HepG2 (cell line): Measurements from ENCODE around the gene ADSS1. TPM values are rescaled to one million over a fixed set of nuclear protein-coding genes. Genes with fewer than 3 reads are reported as not detected.

Source experiments
- ATAC-seq: fragments of 200-7000 bp; cut with Tn5 transposase; 3 replicates; pipeline ENCODE4 v1.9.1; 2020; ENCODE audit warnings: mild to moderate bottlenecking, moderate library complexity
- BruUV-seq: library from RNA; stranded (reverse); fragments of 400-500 nt; replicated peaks from 2 replicates; lab custom pipeline; 2021; lab: Mats Ljungman, UMichigan
- CTCF ChIA-PET: fragments of 300-600 bp; formaldehyde crosslinking; extraction: SDS; loops from one replicate; lab custom pipeline; 2021; ENCODE audit warnings: low total read pairs, inconsistent platforms, low intra/inter-chr PET ratio; lab: Yijun Ruan, JAX
- POLR2A ChIA-PET: fragments of 350-600 bp; sonication (Branson Sonifier 250); formaldehyde crosslinking; loops from one replicate; lab custom pipeline; 2020; ENCODE audit warnings: antibody characterized with exemption, inconsistent platforms; lab: Yijun Ruan, JAX
- DNase-seq: peaks from one replicate; pipeline ENCODE4 v3.0.0-alpha.2; 2015; ENCODE audit warnings: low spot score
- FAIRE-seq: peaks from 3 replicates; lab custom pipeline; 2011; peaks lifted over from hg19 to GRCh38; lab: Jason Lieb, UNC
- H2AFZ ChIP-seq: one replicate; pipeline ENCODE4 v1.6.1; 2011; ENCODE audit warnings: low read length, inconsistent platforms
- H3K27ac ChIP-seq: fragments of 300-600 bp; 3 replicates; pipeline ENCODE4 v1.8.0; 2011; ENCODE audit warnings: mixed run types, mild to moderate bottlenecking, mixed read lengths, low read length, inconsistent platforms; ENCODE audit not compliant: insufficient read depth; ENCODE audit errors: extremely low read length
- H3K27me3 ChIP-seq, 2 experiments: fragments of 200-600 bp in 1 of 2; 2 replicates in 1 of 2; 3 replicates in 1 of 2; pipeline versions ENCODE4 v1.6.0 to v1.8.0; 2011; ENCODE audit warnings: low read length in 2 of 2, mild to moderate bottlenecking in 2 of 2, moderate library complexity in 2 of 2, inconsistent platforms in 1 of 2; ENCODE audit not compliant: insufficient read depth in 2 of 2, control insufficient read depth in 1 of 2
- H3K36me3 ChIP-seq, 2 experiments: fragments of 200-600 bp in 1 of 2; replicated peaks in 1 of 2; 2 replicates in 1 of 2; 3 replicates in 1 of 2; pipeline versions ENCODE4 v1.5.1 to v1.8.0; 2011; ENCODE audit warnings: low read length in 2 of 2, inconsistent platforms in 1 of 2; ENCODE audit not compliant: insufficient read depth in 2 of 2, control insufficient read depth in 1 of 2
- H3K4me1 ChIP-seq: 2 replicates; pipeline ENCODE4 v1.5.1; 2012; ENCODE audit warnings: low read length, inconsistent platforms; ENCODE audit not compliant: insufficient read depth
- H3K4me2 ChIP-seq: 2 replicates; pipeline ENCODE4 v1.6.0; 2011; ENCODE audit warnings: low read depth, low read length, inconsistent platforms
- H3K4me3 ChIP-seq, 3 experiments: fragments of 200-600 bp in 1 of 3; sonication (generic), shearing (Covaris generic) in 1 of 3; replicated peaks in 1 of 3; 2 replicates each; pipeline ENCODE4 v1.5.1; 2011 to 2016; ENCODE audit warnings: low read length in 3 of 3, inconsistent platforms in 2 of 3, low read depth in 2 of 3, mild to moderate bottlenecking in 2 of 3, control low read depth in 1 of 3, mixed read lengths in 1 of 3; ENCODE audit not compliant: insufficient read depth in 1 of 3
- H3K79me2 ChIP-seq: one replicate; pipeline ENCODE4 v1.6.1; 2011; ENCODE audit warnings: low read length, inconsistent platforms; ENCODE audit not compliant: insufficient read depth
- H3K9ac ChIP-seq: 2 replicates; pipeline ENCODE4 v1.6.0; 2011; ENCODE audit warnings: mild to moderate bottlenecking, low read depth, low read length, inconsistent platforms; ENCODE audit not compliant: insufficient read depth
- H3K9me3 ChIP-seq: 2 replicates; pipeline ENCODE4 v1.5.1; 2012; ENCODE audit warnings: mild to moderate bottlenecking, low read length
- H4K20me1 ChIP-seq: 2 replicates; pipeline ENCODE4 v1.6.0; 2011; ENCODE audit warnings: inconsistent platforms, mild to moderate bottlenecking, low read length, moderate library complexity; ENCODE audit not compliant: insufficient read depth
- AGO1 ChIP-seq: fragments of 200-400 bp; formaldehyde crosslinking; IDR thresholded peaks from 2 replicates; pipeline ENCODE4 v1.6.1; 2017; ENCODE audit warnings: mild to moderate bottlenecking, low read depth, low read length, moderate library complexity; ENCODE audit not compliant: poor library complexity, severe bottlenecking
- AGO2 ChIP-seq: fragments of 200-400 bp; formaldehyde crosslinking; optimal IDR thresholded peaks from 2 replicates; pipeline ENCODE3; 2017; ENCODE audit warnings: mild to moderate bottlenecking, low read depth, low read length, moderate library complexity
- CTCF ChIP-seq: sonication (generic); formaldehyde crosslinking; IDR thresholded peaks from 2 replicates; pipeline ENCODE4 v1.5.0; 2020; ENCODE audit warnings: mild to moderate bottlenecking, missing genetic modification reagents, moderate library complexity
- NR3C1 ChIP-seq: sonication (generic); formaldehyde crosslinking; IDR thresholded peaks from 2 replicates; pipeline ENCODE4 v1.4.0; 2020; ENCODE audit warnings: missing genetic modification reagents
- PATZ1 ChIP-seq: sonication (generic); formaldehyde crosslinking; IDR thresholded peaks from 2 replicates; pipeline ENCODE4 v1.4.0; 2020; ENCODE audit warnings: missing genetic modification reagents
- ZEB1 ChIP-seq: IDR thresholded peaks from 2 replicates; pipeline ENCODE4 v1.6.1; 2012; ENCODE audit warnings: mild to moderate bottlenecking, low read depth, inconsistent platforms; ENCODE audit not compliant: insufficient replicate concordance
- ZNF326 ChIP-seq: sonication (generic); formaldehyde crosslinking; IDR thresholded peaks from 2 replicates; pipeline ENCODE4 v1.4.0; 2020; ENCODE audit warnings: missing genetic modification reagents, borderline replicate concordance
- WGBS: methylation state at CpG from one replicate; pipeline ENCODE4 v1.1.6; 2017; ENCODE audit warnings: low lambda C conversion rate; 5-methylcytosine and 5-hydroxymethylcytosine counted together
- in situ Hi-C: cut with HindIII; loops from 2 replicates; pipeline ENCODE4 v1.10.0; 2017; ENCODE audit warnings: low pct_unique_long_range_greater_than_20kb; ENCODE audit not compliant: extremely low pct_ligation_motif_present
- intact Hi-C: fragments of 100-400 bp; cut with micrococcal nuclease; formaldehyde crosslinking; loops from one replicate; pipeline ENCODE4 v1.10.0; 2022; ENCODE audit not compliant: unreplicated experiment
- polyA plus RNA-seq, 8 experiments: library from polyadenylated mRNA; depleted of rRNA in 3 of 8; stranded (reverse) in 7 of 8; unstranded in 1 of 8; fragments of >200 nt; fragmentation: Illumina TruSeq in 4 of 8; extraction: Trizol in 4 of 8; gene quantifications; 2 replicates each; pipeline versions ENCODE4 v1.2.1 to v1.2.3, GENCODE V29; 2011 to 2016; ENCODE audit warnings: low read depth in 4 of 8, missing spikeins in 1 of 8, mixed read lengths in 1 of 8; ENCODE audit not compliant: insufficient read depth in 1 of 8
- total RNA-seq, 5 experiments: library from RNA; depleted of rRNA; stranded (reverse); fragments of >200 nt; fragmentation: Illumina TruSeq; extraction: Trizol; gene quantifications; 2 replicates each; pipeline ENCODE4 v1.2.3, GENCODE V29; 2016; ENCODE audit warnings: low read depth in 1 of 5

Gene ADSS1
- total and polyA plus RNA-seq, 2 of the 13 experiments (the other 11 are each of a cell fraction or from before 2014, with no cell fraction given), result 1.0 to 36.7 TPM

- peak; percentile 6; the same call in 2 of the 3 replicates for ATAC-seq
- no peak for FAIRE-seq
- no peak overlapping the region for H2AFZ ChIP-seq
- H3K79me2 ChIP-seq, result no peaks in the 10 kb centered on the region
- peaks cover 20 to 30% of the 10 kb centered on the region in 2 experiments; a peak in 4 of 5 replicates for H3K36me3 ChIP-seq
- H3K4me3 ChIP-seq, result no peak overlapping the region
- no peak overlapping the region for H3K27ac ChIP-seq
- no peak overlapping the region for H3K9ac ChIP-seq
- H3K4me1 ChIP-seq, result no peaks in the 10 kb centered on the region
- DNase-seq, result no peak
- H3K4me2 ChIP-seq, result no peak overlapping the region
- 94% methylated on average over 12 of the region's 16 CpGs for WGBS
- POLR2A ChIA-PET, result no interaction called here
- H3K27me3 ChIP-seq, result no peaks in the 10 kb centered on the region
- 0 out of 2 replicates have a peak, but pooled peaks cover 3% of the 10 kb centered on the region for H4K20me1 ChIP-seq
- BruUV-seq, result no TSS peak
- intact Hi-C loops, result no loop called here
- TF ChIP-seq AGO1 (peak; percentile 50), PATZ1 (CRISPR knock-in tag) (0 out of 2 replicates have a peak, but pooled peaks have one; percentile 36), ZEB1 (peak; percentile 34), ZNF326 (CRISPR knock-in tag) (no peak), AGO2 (peak; percentile 40), CTCF (CRISPR knock-in tag) (0 out of 2 replicates have a peak, but pooled peaks have one; percentile 9), NR3C1 (CRISPR knock-in tag) (no peak)
- TF ChIP-seq, all 625 proteins: peak for 5
- CTCF ChIA-PET, result no interaction called here
- in situ Hi-C loops, result no loop called here
- H3K9me3 ChIP-seq, result no peaks in the 10 kb centered on the region
Measured at GRCh38 chr14:104776961-104777807, 53.2 kb downstream of the ADSS1 start.
